H1 (cell line): ENCODE results near the gene CITED4. TPM values are rescaled to one million over a fixed set of nuclear protein-coding genes. Genes with fewer than 3 reads are reported as not detected.

Experiments used
- CTCF ChIA-PET: fragments of 300-600 bp; sonication (Branson Sonifier 250); formaldehyde crosslinking; loops from one replicate; lab custom pipeline; 2021; ENCODE audit not compliant: partially characterized antibody; lab: Charles Lee
- POLR2A ChIA-PET: fragments of 300-600 bp; sonication (Branson Sonifier 250); formaldehyde crosslinking; loops from one replicate; lab custom pipeline; 2021; ENCODE audit warnings: inconsistent platforms; ENCODE audit not compliant: partially characterized antibody; lab: Charles Lee
- DNase-seq, 2 experiments: peaks; one replicate each; pipeline versions ENCODE4 v3.0.0 to v3.0.0-alpha.2; 2010 to 2022; ENCODE audit warnings: low spot score in 2 of 2, low read depth in 1 of 2, mixed read lengths in 1 of 2
- FAIRE-seq: peaks from 2 replicates; lab custom pipeline; 2011; peaks lifted over from hg19 to GRCh38; lab: Jason Lieb, UNC
- H2AFZ ChIP-seq: 2 replicates; pipeline ENCODE4 v1.8.1; 2012; ENCODE audit warnings: low read length, inconsistent platforms
- H2AK5ac ChIP-seq: 2 replicates; pipeline ENCODE4 v1.6.1; 2013; ENCODE audit warnings: low read depth, low read length
- H2BK120ac ChIP-seq: replicated peaks from 2 replicates; pipeline ENCODE3; 2013; ENCODE audit warnings: low read depth, low read length, inconsistent platforms
- H2BK12ac ChIP-seq: 2 replicates; pipeline ENCODE4 v1.6.1; 2013; ENCODE audit warnings: low read depth, low read length
- H2BK15ac ChIP-seq: 2 replicates; pipeline ENCODE4 v1.6.1; 2013; ENCODE audit warnings: low read length
- H2BK20ac ChIP-seq: 2 replicates; pipeline ENCODE4 v1.6.1; 2013; ENCODE audit warnings: low read length
- H2BK5ac ChIP-seq: 2 replicates; pipeline ENCODE4 v1.6.1; 2013; ENCODE audit warnings: low read depth, low read length
- H3K14ac ChIP-seq: 2 replicates; pipeline ENCODE4 v1.6.1; 2013; ENCODE audit warnings: inconsistent platforms; ENCODE audit not compliant: insufficient read length
- H3K18ac ChIP-seq: 2 replicates; pipeline ENCODE4 v1.6.1; 2013; ENCODE audit warnings: low read length; ENCODE audit errors: extremely low read depth
- H3K23ac ChIP-seq: 2 replicates; pipeline ENCODE4 v1.6.1; 2013; ENCODE audit warnings: inconsistent platforms; ENCODE audit not compliant: insufficient read length
- H3K23me2 ChIP-seq: 2 replicates; pipeline ENCODE4 v1.6.1; 2013; ENCODE audit warnings: low read depth, low read length
- H3K27ac ChIP-seq: 2 replicates; pipeline ENCODE4 v1.6.1; 2011; ENCODE audit warnings: low read depth, low read length, inconsistent platforms
- H3K27me3 ChIP-seq, 4 experiments: replicated peaks in 1 of 4; 1 replicate in 1 of 4; 2 replicates in 3 of 4; pipeline versions ENCODE4 v1.6.1 to v1.8.1; 2011 to 2013; ENCODE audit warnings: low read length in 3 of 4, mild to moderate bottlenecking in 3 of 4, inconsistent platforms in 2 of 4, mixed read lengths in 2 of 4, moderate library complexity in 1 of 4; ENCODE audit not compliant: control insufficient read depth in 3 of 4, insufficient read depth in 3 of 4; ENCODE audit errors: extremely low read depth in 1 of 4
- H3K36me3 ChIP-seq, 4 experiments: 2 replicates each; pipeline versions ENCODE4 v1.6.1 to v1.8.1; 2011 to 2013; ENCODE audit warnings: mild to moderate bottlenecking in 4 of 4, low read length in 3 of 4, moderate library complexity in 2 of 4, control low read depth in 1 of 4, inconsistent platforms in 1 of 4; ENCODE audit not compliant: insufficient read depth in 4 of 4, control insufficient read depth in 2 of 4
- H3K4ac ChIP-seq: replicated peaks from 2 replicates; pipeline ENCODE3; 2013; ENCODE audit warnings: low read length, low read depth, mixed read lengths, inconsistent platforms; ENCODE audit not compliant: insufficient read length
- H3K4me1 ChIP-seq, 4 experiments: replicated peaks in 1 of 4; 1 replicate in 1 of 4; 2 replicates in 3 of 4; pipeline versions ENCODE4 v1.6.1 to v1.8.1; 2011 to 2013; ENCODE audit warnings: low read length in 3 of 4, inconsistent platforms in 2 of 4, mixed read lengths in 1 of 4; ENCODE audit not compliant: insufficient read depth in 4 of 4, control insufficient read depth in 3 of 4
- H3K4me2 ChIP-seq, 2 experiments: 2 replicates each; pipeline versions ENCODE4 v1.6.1 to v1.8.1; 2011 to 2013; ENCODE audit warnings: low read depth in 2 of 2, low read length in 2 of 2, control low read depth in 1 of 2, inconsistent platforms in 1 of 2, mild to moderate bottlenecking in 1 of 2; ENCODE audit not compliant: insufficient read depth in 1 of 2
- H3K4me3 ChIP-seq, 4 experiments: fragments of 200-600, 300-600 bp in 1 of 4; sonication (generic), shearing (Covaris generic), sonication (Bioruptor Twin) in 1 of 4; 2 replicates each; pipeline versions ENCODE4 v1.5.1 to v1.8.1; 2011 to 2016; ENCODE audit warnings: low read length in 4 of 4, low read depth in 3 of 4, control low read depth in 2 of 4, inconsistent platforms in 2 of 4, mild to moderate bottlenecking in 2 of 4, mixed read lengths in 1 of 4, moderate library complexity in 1 of 4; ENCODE audit not compliant: insufficient read depth in 2 of 4; ENCODE audit errors: extremely low read depth in 1 of 4
- H3K56ac ChIP-seq: replicated peaks from 2 replicates; pipeline ENCODE3; 2013; ENCODE audit warnings: low read depth, mild to moderate bottlenecking, mixed read lengths, low read length, inconsistent platforms; ENCODE audit not compliant: insufficient read length
- H3K79me1 ChIP-seq: 2 replicates; pipeline ENCODE4 v1.6.1; 2013; ENCODE audit warnings: low read depth, low read length, control low read depth
- H3K79me2 ChIP-seq, 2 experiments: 2 replicates each; pipeline versions ENCODE4 v1.6.1 to v1.8.1; 2012 to 2013; ENCODE audit warnings: low read length in 2 of 2, mild to moderate bottlenecking in 2 of 2, inconsistent platforms in 1 of 2; ENCODE audit not compliant: insufficient read depth in 2 of 2, control insufficient read depth in 1 of 2
- H3K9ac ChIP-seq, 4 experiments: replicated peaks in 1 of 4; 1 replicate in 1 of 4; 2 replicates in 3 of 4; pipeline versions ENCODE4 v1.6.1 to v1.8.1; 2011 to 2013; ENCODE audit warnings: low read depth in 3 of 4, low read length in 3 of 4, control low read depth in 2 of 4, mild to moderate bottlenecking in 2 of 4, moderate library complexity in 2 of 4, inconsistent platforms in 1 of 4; ENCODE audit errors: extremely low read depth in 1 of 4
- H3K9me3 ChIP-seq, 2 experiments: 2 replicates each; pipeline versions ENCODE4 v1.6.1 to v1.8.1; 2012 to 2013; ENCODE audit warnings: mild to moderate bottlenecking in 2 of 2, moderate library complexity in 2 of 2, control low read depth in 1 of 2, inconsistent platforms in 1 of 2, low read depth in 1 of 2, low read length in 1 of 2, mixed read lengths in 1 of 2; ENCODE audit not compliant: insufficient read depth in 2 of 2
- H4K20me1 ChIP-seq, 2 experiments: replicated peaks in 1 of 2; 2 replicates each; pipeline versions ENCODE3 to v1.8.1; 2011 to 2013; ENCODE audit warnings: inconsistent platforms in 2 of 2, low read length in 2 of 2, mild to moderate bottlenecking in 1 of 2; ENCODE audit not compliant: insufficient read depth in 2 of 2, control insufficient read depth in 1 of 2
- H4K5ac ChIP-seq: 2 replicates; pipeline ENCODE4 v1.6.1; 2013; ENCODE audit warnings: low read length, low read depth, mixed read lengths, inconsistent platforms; ENCODE audit not compliant: insufficient read length
- H4K8ac ChIP-seq: 2 replicates; pipeline ENCODE4 v1.8.0; 2013; ENCODE audit warnings: mild to moderate bottlenecking, moderate library complexity, low read length, inconsistent platforms; ENCODE audit not compliant: insufficient read depth; ENCODE audit errors: extremely low read depth
- H4K91ac ChIP-seq: replicated peaks from 2 replicates; pipeline ENCODE3; 2013; ENCODE audit warnings: low read length, mixed read lengths, inconsistent platforms; ENCODE audit not compliant: insufficient read length
- BRCA1 ChIP-seq: IDR thresholded peaks from 2 replicates; pipeline ENCODE4 v1.6.1; 2012; ENCODE audit warnings: low read depth, low read length, improper control_type of control experiment
- CEBPB ChIP-seq: IDR thresholded peaks from 2 replicates; pipeline ENCODE4 v1.6.1; 2012; ENCODE audit warnings: low read depth, low read length
- CREB1 ChIP-seq: IDR thresholded peaks from 2 replicates; pipeline ENCODE4 v1.6.1; 2012; ENCODE audit warnings: inconsistent platforms
- POLR2AphosphoS5 ChIP-seq: IDR thresholded peaks from 2 replicates; pipeline ENCODE4 v1.6.1; 2011; ENCODE audit warnings: low read depth, low read length
- RXRA ChIP-seq: IDR thresholded peaks from 2 replicates; pipeline ENCODE4 v1.6.1; 2011; ENCODE audit warnings: low read depth, mild to moderate bottlenecking, low read length, moderate library complexity; ENCODE audit not compliant: insufficient read depth
- WGBS, 2 experiments: shearing (Covaris generic) in 1 of 2; methylation state at CpG; one replicate each; pipeline versions ENCODE4 v1.1.6 to v1.1.7; 2013 to 2015; ENCODE audit warnings: low lambda C conversion rate in 2 of 2, mixed read lengths in 2 of 2, inconsistent platforms in 1 of 2, low coverage in 1 of 2, missing lambda C conversion rate in 1 of 2; ENCODE audit not compliant: insufficient replicate concordance in 2 of 2, insufficient coverage in 1 of 2, insufficient read length in 1 of 2; ENCODE audit errors: extremely low coverage in 1 of 2, missing lambda C conversion rate in 1 of 2; 5-methylcytosine and 5-hydroxymethylcytosine counted together
- polyA plus RNA-seq, 7 experiments: library from polyadenylated mRNA; depleted of rRNA in 3 of 7; stranded (reverse) in 5 of 7; unstranded in 2 of 7; fragments of >200 nt in 5 of 7; fragments of 200-250 nt in 2 of 7; gene quantifications; 1 replicate in 5 of 7; 2 replicates in 1 of 7; 4 replicates in 1 of 7; pipeline versions ENCODE4 v1.2.1 to v1.2.3, GENCODE V29; 2011 to 2013; ENCODE audit warnings: missing spikeins in 2 of 7, mixed read lengths in 2 of 7
- total RNA-seq: library from RNA; stranded (reverse); fragmentation: NEBNext Ultra II Directional; extraction: Animal tissue kit (Norgen Biotek cat#: 25700); gene quantifications from 2 replicates; pipeline ENCODE4 v1.2.1, GENCODE V29; 2021

The CITED4 gene
- total and polyA plus RNA-seq, 2 of the 8 experiments (the other 6 are each of a cell fraction or from before 2014, with no cell fraction given) = 5.4 to 16.3 TPM

GRCh38 chr1:40895601-40896000 is 33.4 kb upstream of the CITED4 start:
- no peaks in the 10 kb centered on the region for H3K27me3 ChIP-seq
- peaks cover 15% of the 10 kb centered on the region in 2 experiments; a peak in 3 of 4 replicates for H3K9me3 ChIP-seq
- no peak overlapping the region for H3K18ac ChIP-seq
- no peak overlapping the region for H2BK5ac ChIP-seq
- no peak overlapping the region for H3K23ac ChIP-seq
- CTCF ChIA-PET = no interaction called here
- POLR2A ChIA-PET = no interaction called here
- H4K91ac ChIP-seq = no peak overlapping the region
- no peak overlapping the region for H3K4me2 ChIP-seq
- H3K9ac ChIP-seq = no peak overlapping the region
- no peak for DNase-seq
- no peaks in the 10 kb centered on the region for H3K23me2 ChIP-seq
- H3K79me2 ChIP-seq = no peaks in the 10 kb centered on the region
- no peaks in the 10 kb centered on the region for H4K20me1 ChIP-seq
- no peaks in the 10 kb centered on the region for H3K36me3 ChIP-seq
- no peak overlapping the region for H2BK120ac ChIP-seq
- H4K8ac ChIP-seq = no peak overlapping the region
- H3K56ac ChIP-seq = no peak overlapping the region
- no peak overlapping the region for H3K14ac ChIP-seq
- H3K4me1 ChIP-seq = peaks cover 0 to 8% (median 0%) of the 10 kb centered on the region in 4 experiments; a peak in 3 of 7 replicates
- H3K4ac ChIP-seq = no peak overlapping the region
- no peak overlapping the region for H2AK5ac ChIP-seq
- H2AFZ ChIP-seq = no peak overlapping the region
- H3K4me3 ChIP-seq = no peak overlapping the region
- FAIRE-seq = no peak
- no peak overlapping the region for H3K27ac ChIP-seq
- no peak overlapping the region for H4K5ac ChIP-seq
- H2BK20ac ChIP-seq = no peak overlapping the region
- H3K79me1 ChIP-seq = no peaks in the 10 kb centered on the region
- H2BK12ac ChIP-seq = no peak overlapping the region
- no peak overlapping the region for H2BK15ac ChIP-seq
- 93% methylated on average over 1 of the region's 1 CpG; no CpG with 5 or more reads in 1 of the 2 experiments for WGBS, 2 experiments
- TF ChIP-seq CEBPB = no peak
- no peak for TF ChIP-seq BRCA1
- TF ChIP-seq CREB1 = no peak
- no peak for TF ChIP-seq RXRA
- TF ChIP-seq POLR2AphosphoS5 = no peak
